Lung (tissue), 12 donors: ENCODE data around the gene KDM5B. TPM values are rescaled to one million over a fixed set of nuclear protein-coding genes. Genes with fewer than 3 reads are reported as not detected.

ENCODE experiments used
- ATAC-seq: fragments of 200-7000 bp; cut with Tn5 transposase; one replicate; pipeline ENCODE4 v1.9.1; 2020; ENCODE audit warnings: moderate number of reproducible peaks; ENCODE audit not compliant: insufficient read depth, low FRiP score
- DNase-seq, 3 donors: peaks; one replicate each; pipeline ENCODE4 v3.0.0-alpha.2; 2013 to 2017
- H3K27ac ChIP-seq, 2 donors: one replicate each; pipeline ENCODE4 v1.5.1; 2013; ENCODE audit warnings: mild to moderate bottlenecking in 2 of 2, moderate library complexity in 2 of 2, control low read depth in 1 of 2, inconsistent platforms in 1 of 2, low read depth in 1 of 2, low read length in 1 of 2
- H3K27me3 ChIP-seq, 3 donors: one replicate each; pipeline ENCODE4 v1.5.1; 2013; ENCODE audit warnings: low read length in 2 of 3; ENCODE audit not compliant: control insufficient read depth in 3 of 3, insufficient read depth in 3 of 3
- H3K36me3 ChIP-seq, 4 donors: one replicate each; pipeline ENCODE4 v1.5.1; 2013; ENCODE audit warnings: low read length in 4 of 4, mild to moderate bottlenecking in 1 of 4, moderate library complexity in 1 of 4; ENCODE audit not compliant: control insufficient read depth in 4 of 4, insufficient read depth in 4 of 4
- H3K4me1 ChIP-seq, 5 donors: one replicate each; pipeline ENCODE4 v1.5.1; 2013; ENCODE audit warnings: low read length in 5 of 5, mild to moderate bottlenecking in 2 of 5, moderate library complexity in 1 of 5; ENCODE audit not compliant: control insufficient read depth in 5 of 5, insufficient read depth in 5 of 5
- H3K4me3 ChIP-seq: one replicate; pipeline ENCODE4 v1.5.1; 2013; ENCODE audit warnings: mild to moderate bottlenecking, control low read depth, moderate library complexity
- H3K9ac ChIP-seq, 2 donors: one replicate each; pipeline ENCODE4 v1.5.1; 2013; ENCODE audit warnings: low read length in 2 of 2, control low read depth in 1 of 2; ENCODE audit not compliant: insufficient read depth in 1 of 2
- H3K9me3 ChIP-seq, 4 donors: one replicate each; pipeline ENCODE4 v1.5.1; 2013; ENCODE audit warnings: low read length in 3 of 4, mild to moderate bottlenecking in 1 of 4, moderate library complexity in 1 of 4; ENCODE audit not compliant: control insufficient read depth in 4 of 4, insufficient read depth in 3 of 4
- CTCF ChIP-seq: IDR thresholded peaks from 2 replicates; pipeline ENCODE4 v1.5.1; 2012; ENCODE audit warnings: mild to moderate bottlenecking; ENCODE audit errors: control extremely low read depth, extremely low read depth
- WGBS, 2 donors: extraction: QIAGEN DNeasy Blood & Tissue Kit; methylation state at CpG; one replicate each; pipeline ENCODE4 v1.1.7; 2013; 5-methylcytosine and 5-hydroxymethylcytosine counted together
- polyA plus RNA-seq, 2 donors: library from polyadenylated mRNA; stranded (reverse); fragments of 200-250 nt; gene quantifications; one replicate each; pipeline ENCODE4 v1.2.1, GENCODE V29; 2013
- total RNA-seq, 2 donors: library from RNA; depleted of rRNA in 1 of 2; stranded (reverse); fragments of >200 nt in 1 of 2; gene quantifications; one replicate each; pipeline ENCODE4 v1.2.1, GENCODE V29; 2014 to 2021
- donor health status: control.
- donor health status: control.
- donor health status: Bipolar disorder and iron deficiency.
- donor health status: healthy.
- donor health status: DM: yes; HTN: yes; CAD: no.

KDM5B gene
- total and polyA plus RNA-seq, 4 donors, result 11.2 to 247 (median 31.6) TPM

DNA sequence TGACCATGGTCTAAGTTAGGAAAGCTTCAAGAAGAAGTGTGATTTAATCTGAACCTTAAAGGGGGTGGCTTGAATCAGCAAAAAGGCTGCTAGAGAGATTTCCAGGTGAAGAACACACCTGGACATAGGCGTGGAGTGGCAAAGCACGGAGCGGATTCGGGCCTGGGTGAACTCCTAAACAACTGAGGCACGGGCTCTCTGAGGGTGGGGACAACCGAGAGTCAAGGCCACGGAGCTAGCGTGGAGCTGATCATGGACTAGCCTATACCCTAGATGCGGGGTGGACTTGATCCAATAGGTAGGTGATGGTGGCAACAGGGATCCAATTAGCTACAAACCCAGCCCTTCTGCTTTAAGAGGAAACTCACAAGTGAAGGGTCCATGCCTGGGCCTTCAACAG, 125.7 kb downstream of the KDM5B start:
- 97% methylated on average over 9 of the region's 9 CpGs for WGBS, 2 donors
- Histone ChIP-seq H3K27ac (no peak overlapping the region), H3K36me3 (no peaks in the 10 kb centered on the region), H3K4me1 (no peaks in the 10 kb centered on the region), H3K4me3 (no peak overlapping the region), H3K27me3 (no peaks in the 10 kb centered on the region), H3K9me3 (peaks cover 0 to 9% (median under 1%) of the 10 kb centered on the region in 4 donors), H3K9ac (no peak overlapping the region)
- no peak for TF ChIP-seq CTCF
- DNase-seq (no peak), ATAC-seq (no peak)

GRCh38 chr1:202681736-202682420, 126.3 kb downstream of the KDM5B start:
- no peak for ATAC-seq
- Histone ChIP-seq H3K36me3 (no peaks in the 10 kb centered on the region), H3K27ac (no peak overlapping the region), H3K4me3 (no peak overlapping the region), H3K27me3 (no peaks in the 10 kb centered on the region), H3K9ac (no peak overlapping the region), H3K4me1 (no peaks in the 10 kb centered on the region), H3K9me3 (peaks cover 0 to 12% (median 2%) of the 10 kb centered on the region in 4 donors)
- 67 to 78% methylated on average over 11 of the region's 11 CpGs for WGBS, 2 donors
- TF ChIP-seq CTCF, result no peak
- DNase-seq, result no peak

GRCh38 chr1:202680586-202681352, 127.5 kb downstream of the KDM5B start:
- no peak for ATAC-seq
- no peaks in the 10 kb centered on the region for H3K27me3 ChIP-seq
- H3K27ac ChIP-seq, result no peak overlapping the region
- H3K4me1 ChIP-seq, result no peaks in the 10 kb centered on the region
- no peak overlapping the region for H3K9ac ChIP-seq
- 70 to 78% methylated on average over 2 of the region's 2 CpGs for WGBS, 2 donors
- H3K4me3 ChIP-seq, result no peak overlapping the region
- H3K36me3 ChIP-seq, result no peaks in the 10 kb centered on the region
- DNase-seq, result peak in 1 of 3 donors; percentile 12
- peaks cover 0 to 14% (median 2%) of the 10 kb centered on the region in 4 donors for H3K9me3 ChIP-seq
- TF ChIP-seq CTCF, result no peak
